Measurements from ENCODE around the gene TRIP6. TPM values are rescaled to one million over a fixed set of nuclear protein-coding genes. Genes with fewer than 3 reads are reported as not detected.

The TRIP6 gene
- total RNA-seq, 1 experiment from 2014 or later = 140 TPM

DNA sequence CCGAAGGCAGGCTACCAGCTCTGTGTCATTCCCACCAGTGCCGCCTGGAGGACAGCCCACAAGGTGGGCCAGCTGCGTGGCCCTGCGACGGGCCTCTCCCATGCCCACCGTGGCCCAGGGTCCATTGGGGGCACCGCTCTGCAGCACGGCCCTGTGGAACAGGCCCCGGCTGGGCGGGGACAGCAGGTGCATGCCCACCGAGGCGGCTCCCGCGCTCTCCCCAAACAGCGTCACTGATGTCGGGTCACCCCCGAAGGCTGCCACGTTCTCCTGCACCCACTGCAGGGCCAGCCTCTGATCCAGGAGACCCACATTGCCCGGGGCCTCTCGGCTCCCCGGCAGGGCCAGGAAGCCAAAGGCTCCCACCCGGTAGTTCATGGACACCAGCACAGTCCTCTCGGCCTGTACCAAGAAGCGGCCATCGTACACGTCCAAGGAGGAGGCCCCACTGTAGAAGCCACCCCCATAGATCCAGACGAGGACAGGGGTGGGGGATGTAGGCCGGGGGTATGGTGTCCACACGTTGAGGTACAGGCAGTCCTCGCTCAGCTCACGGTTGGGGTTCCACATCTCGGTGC lies 26.2 kb downstream of the TRIP6 start:
- ChIA-PET POLR2A (ENCODE audit: low non-redundant PET) (no interaction called here), CTCF (no interaction called here)
- Histone ChIP-seq H3K4me1 (ENCODE audit: insufficient read depth, low read length, poor library complexity, severe bottlenecking) (peaks cover 21% of the 10 kb centered on the region), H3K27ac (ENCODE audit: low read depth, low read length, poor library complexity, severe bottlenecking) (no peak overlapping the region), H3K4me3 (ENCODE audit: low read depth, low read length, poor library complexity, severe bottlenecking) (no peak overlapping the region), H3K36me3 (ENCODE audit: insufficient read depth, low read length, poor library complexity, severe bottlenecking) (peaks cover 5% of the 10 kb centered on the region), H3K27me3 (replicated peaks; ENCODE audit: insufficient read depth, low read depth, low read length, poor library complexity) (peaks cover 7% of the 10 kb centered on the region), H3K9me3 (ENCODE audit: low read depth, low read length, poor library complexity, severe bottlenecking) (no peaks in the 10 kb centered on the region)
- DNase-seq (ENCODE audit: low spot score) = no peak
- no TSS peak for BruUV-seq (replicated peaks)
- no peak for TF ChIP-seq EZH2 (IDR thresholded peaks at IDR 0.05; ENCODE audit: borderline replicate concordance, low read depth, low read length, poor library complexity, severe bottlenecking)
- no peak for TF ChIP-seq CTCF (conservative IDR thresholded peaks at IDR 0.05; ENCODE audit: low read depth, low read length)
- intact Hi-C loops (cut with micrococcal nuclease; ENCODE audit: unreplicated experiment) = loop anchor here (10.0 kb wide), 1 partner anchor 301 kb away; no protein-coding TSS in a partner anchor

DNA sequence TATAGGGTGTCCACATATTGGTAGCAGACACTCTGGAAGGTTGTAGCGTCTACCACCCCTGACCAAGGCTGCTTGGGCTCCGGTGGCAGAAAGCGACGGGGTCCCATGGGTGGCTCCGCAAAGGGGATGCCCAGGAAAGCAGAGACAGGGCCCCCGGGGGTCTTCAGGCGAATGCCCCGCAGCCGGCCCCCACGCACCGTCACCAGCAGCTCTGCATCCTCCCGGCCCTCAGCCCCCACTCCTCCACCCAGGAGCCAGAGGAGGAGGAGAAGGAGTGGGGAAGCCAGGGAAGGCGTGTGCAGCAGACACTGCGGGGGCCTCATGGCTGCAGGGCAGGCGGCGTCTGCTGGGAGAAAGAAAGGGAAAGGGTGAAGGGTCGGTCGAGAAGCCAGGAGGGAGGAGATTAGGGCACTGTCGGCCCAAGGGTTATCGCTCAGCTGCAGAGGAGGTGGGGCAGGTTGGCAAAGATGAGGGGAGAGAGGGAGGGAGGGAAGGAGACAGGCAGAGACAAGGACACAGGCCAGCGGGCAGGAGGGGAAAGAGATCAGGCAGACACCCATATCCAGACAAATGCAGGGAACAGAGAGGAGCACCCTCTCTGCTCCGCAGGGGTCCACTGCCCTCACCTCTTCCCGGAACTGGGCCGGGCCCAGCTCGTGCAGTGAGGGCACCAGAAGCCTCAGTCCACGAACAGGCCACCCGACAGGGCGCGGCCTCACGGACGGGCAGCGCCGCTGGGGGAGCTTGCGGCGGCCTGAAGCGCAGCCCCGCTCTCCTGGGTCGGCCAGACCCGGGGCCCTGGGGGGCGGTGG lies 26.9 kb downstream of the TRIP6 start:
- no TSS peak for BruUV-seq (replicated peaks)
- H3K9me3 ChIP-seq (ENCODE audit: low read depth, low read length, poor library complexity, severe bottlenecking) = no peaks in the 10 kb centered on the region
- TF ChIP-seq CTCF (conservative IDR thresholded peaks at IDR 0.05; ENCODE audit: low read depth, low read length) (no peak), EZH2 (IDR thresholded peaks at IDR 0.05; ENCODE audit: borderline replicate concordance, low read depth, low read length, poor library complexity, severe bottlenecking) (no peak)
- peaks cover 14% of the 10 kb centered on the region for H3K4me1 ChIP-seq (ENCODE audit: insufficient read depth, low read length, poor library complexity, severe bottlenecking)
- CTCF ChIA-PET = interaction anchor here (0.6 to 0.7 kb wide), 2 partner anchors 177 to 183 kb away, joined by 4 read pairs; no protein-coding TSS in a partner anchor
- no peak for DNase-seq (ENCODE audit: low spot score)
- H3K27ac ChIP-seq (ENCODE audit: low read depth, low read length, poor library complexity, severe bottlenecking) = no peak overlapping the region
- intact Hi-C loops (cut with micrococcal nuclease; ENCODE audit: unreplicated experiment) = loop anchor here (2.0 to 10.0 kb wide), 2 partner anchors 301 to 351 kb away; partner anchors contain the start of gene FIS1
- POLR2A ChIA-PET (ENCODE audit: low non-redundant PET) = no interaction called here
- peaks cover 7% of the 10 kb centered on the region for H3K27me3 ChIP-seq (replicated peaks; ENCODE audit: insufficient read depth, low read depth, low read length, poor library complexity)
- H3K4me3 ChIP-seq (ENCODE audit: low read depth, low read length, poor library complexity, severe bottlenecking) = no peak overlapping the region
- H3K36me3 ChIP-seq (ENCODE audit: insufficient read depth, low read length, poor library complexity, severe bottlenecking) = no peaks in the 10 kb centered on the region

GRCh38 chr7:100894860-100895700 lies 27.9 kb downstream of the TRIP6 start:
- H3K27me3 ChIP-seq (replicated peaks; ENCODE audit: insufficient read depth, low read depth, low read length, poor library complexity) = peaks cover 7% of the 10 kb centered on the region
- CTCF ChIA-PET = interaction anchor here (0.5 to 0.7 kb wide), 4 partner anchors 176 to 249 kb away, joined by 4 to 10 read pairs (median 4); no protein-coding TSS in a partner anchor
- H3K27ac ChIP-seq (ENCODE audit: low read depth, low read length, poor library complexity, severe bottlenecking) = no peak overlapping the region
- TF ChIP-seq CTCF (conservative IDR thresholded peaks at IDR 0.05; ENCODE audit: low read depth, low read length) (peak; percentile 88), EZH2 (IDR thresholded peaks at IDR 0.05; ENCODE audit: borderline replicate concordance, low read depth, low read length, poor library complexity, severe bottlenecking) (no peak)
- no peaks in the 10 kb centered on the region for H3K9me3 ChIP-seq (ENCODE audit: low read depth, low read length, poor library complexity, severe bottlenecking)
- POLR2A ChIA-PET (ENCODE audit: low non-redundant PET) = interaction anchor here (0.5 kb wide), 1 partner anchor 305 kb away, joined by 5 read pairs; no protein-coding TSS in a partner anchor
- no TSS peak for BruUV-seq (replicated peaks)
- peaks cover 12% of the 10 kb centered on the region for H3K4me1 ChIP-seq (ENCODE audit: insufficient read depth, low read length, poor library complexity, severe bottlenecking)
- intact Hi-C loops (cut with micrococcal nuclease; ENCODE audit: unreplicated experiment) = loop anchor here (2.0 to 10.0 kb wide), 4 partner anchors 182 to 387 kb away; partner anchors contain the start of gene FIS1
- no peaks in the 10 kb centered on the region for H3K36me3 ChIP-seq (ENCODE audit: insufficient read depth, low read length, poor library complexity, severe bottlenecking)
- DNase-seq (ENCODE audit: low spot score) = peak; percentile 76
- H3K4me3 ChIP-seq (ENCODE audit: low read depth, low read length, poor library complexity, severe bottlenecking) = peak overlapping the region; percentile 50
